ENCODE results near the gene EXOC3L1.

DNA sequence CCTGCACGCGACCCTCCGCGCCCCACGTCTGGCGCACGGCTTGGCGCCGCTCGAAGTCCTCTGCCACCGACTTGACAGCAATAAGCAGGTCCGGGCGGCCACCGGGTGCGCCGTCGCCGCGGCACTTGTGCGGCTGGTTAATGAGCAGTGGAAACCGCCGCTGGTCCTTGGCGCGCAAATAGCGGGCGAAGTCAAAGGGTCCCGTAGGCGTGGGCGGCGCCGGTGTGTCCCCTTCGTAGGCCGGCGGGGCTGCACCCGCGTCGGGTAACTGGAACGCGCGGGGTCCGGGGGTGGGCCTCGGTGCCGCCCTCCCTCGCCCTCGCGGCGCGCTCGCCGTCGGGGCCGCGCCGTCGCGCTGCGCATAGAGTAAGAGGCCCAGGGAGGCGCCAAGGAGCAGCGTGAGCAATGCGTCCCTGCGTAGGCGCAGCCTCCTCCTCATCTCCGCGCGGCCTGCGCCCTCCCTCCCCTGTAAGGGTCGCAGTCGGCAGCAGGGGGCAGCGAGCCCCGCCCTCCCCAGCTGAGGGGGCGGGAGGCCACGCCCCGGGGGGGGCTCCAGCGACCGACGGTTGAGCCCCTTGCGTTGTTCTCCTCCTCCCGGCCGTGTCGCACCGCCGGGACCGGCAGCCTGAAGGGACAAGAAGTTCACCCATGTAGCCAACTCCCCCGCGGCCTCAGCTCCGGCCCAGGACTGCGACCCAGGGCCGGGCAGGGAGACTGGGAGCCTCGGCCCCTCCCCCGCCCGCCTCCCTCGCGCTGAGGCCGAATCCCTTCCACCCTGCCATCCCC lies 39.7 kb downstream of the EXOC3L1 start:
- TF ChIP-seq EZH2 (IDR thresholded peaks at IDR 0.05; ENCODE audit: insufficient read depth, low read length): no peak
- TF ChIP-seq CTCF (IDR thresholded peaks at IDR 0.05; ENCODE audit: insufficient read depth, low read depth, low read length): no peak

Data from astrocyte (in vitro differentiated cells and primary cell).